Bone marrow (tissue), 2 donors: ENCODE measurements around the gene GLB1L.
A peak's percentile ranks its signal among the peaks of the same experiment; 100 is the strongest.
"Not testable (repeated sequence)": the region's sequence is repeated elsewhere in the genome, so short reads cannot be mapped to it uniquely, and the experiment has no call there.

Source experiments
- DNase-seq, 2 donors: peaks; one replicate each; lab custom pipeline; 2025; lab: John Stamatoyannopoulos, UW

GLB1L gene

GRCh38 chr2:219280651-219281050 is 35.4 kb upstream of the GLB1L start:
- no peak for DNase-seq

- no peak for DNase-seq
Measured at GRCh38 chr2:219279916-219280516, 34.8 kb upstream of the GLB1L start.

GRCh38 chr2:219279151-219279915 is 34.1 kb upstream of the GLB1L start, which contains the start of gene DNAJB2:
Gene DNAJB2 (plus strand): TSS chr2:219279366. CDS start chr2:219279834, 468 bp downstream.
- peak; percentile 93 to 99 for DNase-seq

GRCh38 chr2:219278655-219279150 is 33.5 kb upstream of the GLB1L start:
- no peak for DNase-seq

DNA sequence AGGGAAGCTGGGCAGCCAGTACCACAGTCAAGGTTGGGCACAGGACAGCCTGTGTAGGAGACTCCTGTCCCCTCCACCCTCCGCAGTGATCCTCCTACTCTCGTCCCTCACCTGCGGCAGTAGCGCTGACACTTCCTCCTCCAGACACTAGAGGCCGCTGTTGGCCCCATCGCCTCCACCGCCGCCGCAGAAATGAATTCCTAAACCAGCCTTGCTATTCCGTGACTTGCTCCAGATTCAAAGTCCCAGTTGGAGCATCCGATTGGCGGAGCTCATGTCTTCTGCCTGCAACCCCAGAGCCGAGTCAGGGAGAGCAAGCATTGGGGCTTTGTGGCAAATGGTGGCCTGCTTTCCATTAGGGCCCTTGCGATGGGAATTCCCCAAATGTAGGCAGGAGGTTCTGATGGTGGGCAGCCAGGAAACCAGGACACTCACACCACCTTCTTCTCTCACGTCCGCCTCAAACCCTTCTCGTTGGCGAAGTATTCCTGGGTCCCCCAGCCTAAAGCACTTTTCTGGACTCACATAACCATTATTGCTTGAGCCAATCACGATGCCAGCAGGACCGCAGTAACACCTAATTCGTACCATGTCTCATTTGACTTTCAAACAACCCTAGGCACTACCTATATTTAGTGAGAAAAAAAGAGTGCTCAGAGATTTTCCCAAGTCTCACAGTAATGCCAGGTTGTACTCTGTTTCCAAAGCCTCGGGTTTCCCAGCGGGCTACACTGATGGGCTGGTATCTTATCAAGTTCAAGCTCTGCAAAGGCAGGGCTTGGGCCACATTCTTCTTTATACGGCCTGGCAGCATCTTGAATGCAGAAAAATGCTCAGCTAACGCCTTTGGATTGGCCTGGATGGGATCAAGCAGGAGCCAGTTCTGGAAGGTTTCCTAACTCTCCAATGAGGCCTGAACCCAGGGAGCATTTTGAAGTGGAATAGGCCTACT is 32.7 kb upstream of the GLB1L start:
- DNase-seq: peak; percentile 37 to 65

GRCh38 chr2:219274361-219274921 is 29.2 kb upstream of the GLB1L start:
- DNase-seq: no peak

DNA sequence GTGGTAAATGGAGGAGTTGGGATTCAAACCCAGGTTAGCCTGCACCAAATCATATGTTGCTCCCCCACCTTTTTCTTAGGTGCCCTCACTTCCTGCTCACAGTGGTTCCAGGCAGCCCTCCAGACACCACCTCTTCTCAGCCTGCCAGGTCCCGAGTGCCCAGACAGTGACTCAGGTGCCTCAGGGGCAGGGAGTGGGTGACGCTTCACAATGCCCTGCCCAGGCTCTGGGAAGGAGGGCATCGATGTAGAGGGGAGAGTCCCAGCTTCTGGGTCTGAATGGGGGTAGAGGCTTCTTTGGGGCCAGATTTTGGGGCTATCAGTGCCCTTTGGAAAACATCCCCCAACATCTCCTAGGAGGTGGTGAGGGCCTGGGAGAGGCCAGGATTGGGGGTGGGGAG is 28.7 kb upstream of the GLB1L start:
- no peak for DNase-seq

DNA sequence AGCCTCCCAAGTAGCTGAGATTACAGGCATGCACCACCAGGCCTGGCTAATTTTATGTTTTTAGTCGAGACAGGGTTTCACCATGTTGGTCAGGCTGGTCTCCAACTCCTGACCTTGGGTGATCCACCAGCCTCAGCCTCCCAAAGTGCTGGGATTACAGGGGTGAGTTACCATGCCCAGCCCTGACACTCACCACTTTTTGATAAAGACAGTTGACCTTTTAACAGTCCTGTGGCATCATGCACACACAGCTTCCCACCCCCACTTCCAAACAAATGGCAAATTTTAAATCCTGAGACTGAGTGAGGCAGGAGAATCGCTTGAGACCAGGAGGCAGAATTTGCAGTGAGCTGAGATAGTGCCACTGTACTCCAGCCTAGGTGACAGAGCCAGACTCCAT is 27.8 kb upstream of the GLB1L start:
- DNase-seq: no peak

GRCh38 chr2:219272356-219272755 is 27.1 kb upstream of the GLB1L start:
- DNase-seq: no peak

GRCh38 chr2:219271021-219271420 is 25.8 kb upstream of the GLB1L start:
- DNase-seq: no peak

GRCh38 chr2:219270055-219270372 is 24.8 kb upstream of the GLB1L start:
- DNase-seq: no peak

DNA sequence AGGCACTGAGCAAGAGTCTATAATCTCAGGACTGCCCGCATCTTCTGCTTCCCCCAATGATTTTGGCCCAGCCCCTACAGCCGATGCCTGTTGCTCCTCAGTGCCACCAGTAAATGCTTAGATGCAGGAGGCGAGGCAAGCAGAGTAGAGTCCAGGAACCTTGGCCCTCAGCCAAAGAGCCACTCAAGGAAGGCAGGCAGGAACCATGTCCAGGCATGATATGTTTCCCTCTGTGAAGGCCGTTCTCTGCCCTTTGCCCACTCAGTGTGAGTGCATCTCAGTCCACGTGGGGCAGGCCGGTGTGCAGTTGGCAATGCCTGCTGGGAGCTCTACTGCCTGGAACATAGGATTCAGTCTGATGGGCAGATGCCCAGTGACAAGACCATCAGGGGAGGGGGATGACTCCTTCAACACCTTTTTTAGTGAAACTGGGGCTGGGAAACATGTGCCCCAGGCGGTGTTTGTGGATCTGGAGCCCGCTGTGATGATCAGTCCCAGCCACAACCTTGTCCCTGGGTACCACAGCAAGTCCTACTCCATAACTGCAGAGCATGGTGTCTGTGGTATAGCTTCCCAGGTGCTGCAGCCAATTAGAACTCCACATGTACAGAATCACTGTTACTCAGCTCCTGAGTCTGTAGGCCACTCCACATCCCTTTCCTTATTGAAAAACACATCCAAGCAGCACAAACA is 24.3 kb upstream of the GLB1L start:
- DNase-seq: no peak

DNA sequence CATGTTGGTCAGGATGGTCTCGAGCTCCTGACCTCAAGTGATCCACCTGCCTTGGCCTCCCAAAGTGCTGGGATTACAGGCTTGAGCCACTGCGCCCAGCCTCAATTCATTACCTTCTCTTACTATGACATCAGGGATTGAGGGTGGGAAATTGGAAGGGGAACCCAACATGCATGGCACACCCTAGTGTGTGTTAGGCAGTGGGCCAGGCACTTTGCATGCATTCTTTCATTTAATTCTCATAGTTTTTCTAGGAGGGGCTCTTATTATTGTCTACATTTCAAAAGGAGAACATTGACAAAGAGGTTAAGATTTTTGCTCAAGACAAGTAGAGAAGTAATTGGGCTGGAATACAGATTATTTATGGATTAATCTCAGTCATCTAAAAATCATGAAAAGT is 23.1 kb upstream of the GLB1L start:
- no peak for DNase-seq

DNA sequence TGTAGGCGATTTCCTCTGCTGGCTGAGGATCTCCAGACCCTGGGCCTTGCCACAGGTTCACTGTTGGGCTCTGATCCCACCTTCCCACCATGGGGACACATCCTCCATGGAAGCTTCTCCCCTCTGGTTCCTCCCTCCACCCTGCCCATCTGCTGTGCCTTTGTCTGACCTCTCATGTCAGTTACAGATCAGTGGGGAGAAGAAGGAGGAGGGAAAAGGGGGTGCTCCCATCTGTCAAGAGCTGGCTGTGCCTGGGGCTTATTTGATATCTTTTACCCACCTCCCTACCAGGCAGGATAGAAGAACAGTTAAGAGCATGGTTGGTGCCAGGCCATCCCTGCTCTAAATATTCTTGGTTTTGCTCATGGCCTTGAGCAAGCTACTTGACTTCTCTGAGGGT is 21.6 kb upstream of the GLB1L start:
- no peak for DNase-seq

GRCh38 chr2:219266232-219266631 is 21.0 kb upstream of the GLB1L start:
- no peak for DNase-seq

GRCh38 chr2:219261024-219261855 is 16.0 kb upstream of the GLB1L start:
- DNase-seq: peak in 1 of 2 donors; percentile 22

DNA sequence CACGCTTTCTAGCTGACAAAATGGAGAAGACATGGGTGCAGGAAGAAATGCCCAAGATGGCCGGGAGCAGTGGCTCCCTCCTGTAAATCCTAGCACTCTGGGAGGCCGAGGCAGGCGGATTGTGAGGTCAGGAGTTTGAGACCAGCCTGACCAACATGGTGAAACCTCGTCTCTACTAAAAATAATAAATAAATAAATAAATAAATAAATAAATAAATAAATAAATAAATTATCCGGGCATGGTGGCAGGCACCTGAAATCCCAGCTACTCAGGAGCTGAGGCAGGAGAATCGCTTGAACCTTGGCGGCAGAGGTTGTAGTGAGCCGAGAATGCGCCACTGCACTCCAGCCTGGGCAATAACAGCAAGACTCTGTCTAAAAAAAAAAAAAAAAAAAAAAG is 13.7 kb upstream of the GLB1L start:
- DNase-seq: not testable (repeated sequence)

GRCh38 chr2:219254590-219255201 is 9.5 kb upstream of the GLB1L start:
- DNase-seq: peak; percentile 70 to 80

- DNase-seq: peak; percentile 31 to 70
Measured at GRCh38 chr2:219253753-219254589, 8.7 kb upstream of the GLB1L start, which contains the start of gene TUBA4A. Gene TUBA4A (minus strand): TSS chr2:219253918. CDS start chr2:219253858, 60 bp downstream.
